Cardiac septum (tissue), 1 donor: ENCODE measurements around the gene DMRT1. TPM values are rescaled to one million over a fixed set of nuclear protein-coding genes. Genes with fewer than 3 reads are reported as not detected.

Experiments used
- DNase-seq: peaks from one replicate; pipeline ENCODE4 v3.0.0-alpha.2; 2020; ENCODE audit warnings: low spot score
- intact Hi-C: fragments of 100-400 bp; cut with DNase I; formaldehyde crosslinking; loops from one replicate; pipeline ENCODE4 v1.14.0; 2022
- long read RNA-seq: library from polyadenylated mRNA; unstranded; transcript quantifications from one replicate; pipeline ENCODE4 v2.0.0, GENCODE V29; 2021
- total RNA-seq: library from RNA; stranded (reverse); fragmentation: NEBNext Ultra II Directional; extraction: Animal tissue kit (Norgen Biotek cat#: 25700); gene quantifications from one replicate; pipeline ENCODE4 v1.2.1, GENCODE V29; 2021
- donor health status: DM: no; HTN: no; CAD: no.

DMRT1 gene
- not detected for total RNA-seq
- long read RNA-seq = 0 reads

DNA sequence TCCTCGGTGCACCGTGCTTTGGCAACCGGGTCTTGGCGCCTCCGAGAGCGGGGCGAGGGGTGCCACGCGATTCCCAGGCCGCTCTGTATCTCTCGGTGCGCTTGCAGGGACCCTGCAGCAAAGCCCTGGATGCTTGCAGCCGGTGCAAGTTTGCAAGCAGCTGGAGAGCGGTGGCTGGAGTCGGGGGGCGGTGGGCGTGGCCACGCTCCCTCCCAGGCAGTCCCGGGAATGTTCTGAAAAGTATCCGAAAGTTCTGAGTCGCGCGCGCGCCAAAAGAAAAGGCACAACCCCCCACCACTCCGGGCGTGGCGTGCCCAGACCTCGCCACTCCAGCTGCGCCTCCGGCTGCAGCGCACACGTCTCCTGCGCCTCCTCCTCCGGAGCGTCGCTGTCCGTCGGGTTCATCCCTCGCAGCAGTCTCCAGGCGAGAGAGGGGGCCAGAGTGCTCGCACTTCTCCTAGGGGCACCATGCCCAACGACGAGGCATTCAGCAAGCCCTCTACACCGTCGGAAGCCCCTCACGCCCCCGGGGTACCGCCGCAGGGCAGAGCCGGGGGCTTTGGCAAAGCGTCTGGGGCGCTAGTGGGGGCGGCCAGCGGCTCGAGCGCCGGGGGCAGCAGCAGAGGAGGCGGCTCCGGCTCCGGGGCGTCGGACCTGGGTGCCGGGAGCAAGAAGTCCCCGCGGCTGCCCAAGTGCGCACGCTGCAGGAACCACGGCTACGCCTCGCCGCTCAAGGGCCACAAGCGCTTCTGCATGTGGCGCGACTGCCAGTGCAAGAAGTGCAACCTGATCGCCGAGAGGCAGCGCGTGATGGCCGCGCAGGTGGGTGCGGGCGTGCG, at the start of gene DMRT1:
DMRT1 (plus strand) TSS at position 327 of the 839 bp plus-strand sequence; CDS start at position 469, 142 bp downstream.
- DNase-seq = no peak
- intact Hi-C loops = no loop called here

DNA sequence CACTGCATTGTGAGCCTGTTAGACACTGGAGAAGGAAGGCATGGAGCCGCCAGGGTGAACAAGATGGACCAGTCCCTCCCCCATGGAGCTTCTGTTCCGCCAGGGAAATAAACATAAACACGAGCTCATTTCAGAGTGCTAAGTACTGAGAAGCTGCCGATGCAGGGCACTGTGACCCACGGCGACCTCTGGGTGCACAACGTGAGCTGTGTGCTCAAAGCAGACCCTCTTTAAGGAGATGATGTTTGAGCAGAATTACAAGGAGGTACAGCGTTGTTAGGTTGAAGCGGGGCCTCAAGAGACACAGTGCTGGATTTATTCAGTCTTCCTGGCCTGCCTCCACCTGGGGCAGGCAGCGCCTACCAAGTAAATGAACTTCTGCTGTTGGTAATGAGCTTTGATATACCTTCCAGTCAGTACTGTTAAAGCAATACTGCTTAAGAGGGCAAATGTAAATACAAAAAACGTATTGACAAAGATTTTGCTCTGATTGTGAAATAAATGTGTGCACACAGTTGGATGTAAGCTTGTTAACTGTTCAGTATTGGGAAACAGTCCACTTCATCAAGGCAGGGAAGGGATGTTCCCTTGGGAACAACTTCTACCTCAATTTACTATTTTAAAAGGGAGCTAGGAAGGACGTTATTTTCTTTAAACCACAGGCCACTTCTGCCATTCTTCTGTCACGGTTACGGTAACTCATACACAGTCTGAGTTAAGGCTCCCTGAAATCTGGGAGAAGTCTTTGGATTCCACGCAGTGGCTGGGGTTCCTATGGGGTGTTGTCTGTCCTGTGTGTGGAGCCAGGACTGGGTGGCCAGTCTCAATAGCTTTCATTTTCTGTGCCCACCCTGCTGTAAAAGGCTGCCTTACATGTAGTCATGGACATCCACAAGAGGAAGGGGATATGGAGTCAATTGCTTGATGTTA, 48.9 kb upstream of the DMRT1 start:
- no peak for DNase-seq
- intact Hi-C loops = no loop called here

DNA sequence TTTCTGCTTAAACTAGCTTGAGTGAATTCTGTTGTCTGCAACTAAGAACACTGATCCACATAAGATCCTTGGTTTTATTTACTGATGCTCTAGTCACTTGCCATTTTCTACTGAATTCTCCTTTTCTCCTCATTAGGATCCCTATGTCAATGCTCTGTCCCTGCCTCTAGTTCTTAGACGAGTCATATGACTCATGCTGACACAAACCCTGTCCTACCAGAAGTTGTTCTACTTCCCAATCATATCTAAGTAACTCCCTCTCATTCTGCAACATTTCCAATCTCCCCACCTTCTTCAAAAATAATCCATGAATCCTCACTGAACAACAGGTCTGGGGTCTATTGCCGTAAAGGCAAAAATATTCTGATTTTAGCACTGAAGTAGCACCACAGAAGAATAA, 47.1 kb upstream of the DMRT1 start:
- intact Hi-C loops = no loop called here

DNA sequence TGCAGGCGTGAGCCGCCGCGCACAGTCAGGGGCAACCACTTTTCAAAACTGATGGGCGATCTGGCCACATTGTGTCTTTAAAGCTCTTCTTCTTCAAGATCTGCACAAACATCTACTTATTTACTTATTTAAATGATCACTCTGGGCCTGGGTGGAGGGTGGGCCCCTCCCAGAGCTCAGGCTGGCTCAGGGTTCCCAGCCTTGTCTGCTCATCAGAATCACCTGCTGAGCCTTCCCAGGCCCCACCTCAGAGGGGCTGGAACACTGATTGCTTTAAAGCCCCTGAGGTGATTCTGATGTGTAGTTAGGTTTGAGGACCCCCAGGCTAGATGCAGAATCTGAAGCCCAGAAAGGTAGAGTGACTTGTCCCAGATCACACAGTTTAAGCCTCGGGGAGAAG, 45.6 kb upstream of the DMRT1 start:
- intact Hi-C loops = no loop called here
- no peak for DNase-seq

More for the DNA sequence above, 47.1 kb upstream of the DMRT1 start:
- DNase-seq = no peak

DNA sequence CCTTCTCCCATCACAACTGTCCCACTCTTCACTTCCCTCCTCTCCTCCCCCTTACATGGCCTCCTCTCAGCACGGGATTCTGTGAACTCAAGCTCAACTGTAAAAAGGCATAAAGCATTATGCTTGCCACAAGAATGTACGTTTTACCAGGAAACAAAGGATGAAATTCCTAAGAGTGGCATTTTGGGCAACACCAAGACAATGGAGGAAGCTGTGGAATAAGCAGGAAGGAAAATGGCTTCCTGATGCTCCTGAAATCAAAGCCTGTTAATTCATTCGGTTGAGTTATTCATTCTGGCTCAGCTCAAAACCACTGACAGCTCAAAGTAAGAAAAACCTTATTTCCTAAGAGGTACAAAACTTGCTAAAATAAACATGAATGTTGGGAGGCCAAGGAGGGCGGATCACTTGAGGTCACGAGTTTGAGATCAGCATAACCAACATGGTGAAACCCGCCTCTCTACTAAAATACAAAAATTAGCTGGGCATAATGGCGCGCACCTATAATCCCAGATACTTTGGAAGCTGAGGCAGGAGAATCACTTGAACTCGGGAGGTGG, 40.8 kb upstream of the DMRT1 start:
- intact Hi-C loops = loop anchor here (10.0 kb wide), 1 partner anchor 416 kb away; no protein-coding TSS in a partner anchor

DNA sequence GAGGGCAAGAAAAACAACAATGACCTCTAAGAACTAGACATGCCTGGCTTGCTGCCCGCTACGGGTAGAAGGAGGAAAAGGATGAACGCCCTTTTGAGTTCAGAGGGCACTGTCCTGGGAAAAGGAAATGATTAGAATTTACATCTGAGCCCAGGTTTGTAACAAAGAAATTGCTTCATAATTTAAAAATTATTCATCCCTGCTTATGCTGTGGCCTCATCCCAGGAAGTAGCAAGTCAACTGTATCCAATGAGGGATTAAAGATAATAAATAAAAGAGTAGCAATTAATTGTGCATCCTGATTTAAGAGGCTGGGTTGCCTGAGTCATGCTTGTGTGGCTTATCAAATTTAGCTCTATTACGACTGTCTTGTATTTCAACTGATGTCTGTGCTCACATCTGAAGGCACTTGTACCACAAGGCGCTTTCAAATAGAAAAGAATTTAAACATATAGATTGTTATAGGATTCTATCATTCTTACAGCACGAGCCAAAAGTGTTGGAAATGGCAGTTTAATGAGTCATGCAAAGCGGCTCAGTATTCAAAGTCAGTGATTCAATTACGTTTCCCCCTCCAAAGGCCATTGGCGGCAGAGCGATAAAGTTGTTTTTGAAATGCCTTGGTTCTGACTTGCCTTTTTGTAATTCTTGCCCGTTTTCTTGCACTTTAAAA, 40.0 kb upstream of the DMRT1 start:
- intact Hi-C loops = loop anchor here (10.0 kb wide), 1 partner anchor 417 kb away; no protein-coding TSS in a partner anchor
- DNase-seq = no peak

More for the DNA sequence above, 40.8 kb upstream of the DMRT1 start:
- no peak for DNase-seq

DNA sequence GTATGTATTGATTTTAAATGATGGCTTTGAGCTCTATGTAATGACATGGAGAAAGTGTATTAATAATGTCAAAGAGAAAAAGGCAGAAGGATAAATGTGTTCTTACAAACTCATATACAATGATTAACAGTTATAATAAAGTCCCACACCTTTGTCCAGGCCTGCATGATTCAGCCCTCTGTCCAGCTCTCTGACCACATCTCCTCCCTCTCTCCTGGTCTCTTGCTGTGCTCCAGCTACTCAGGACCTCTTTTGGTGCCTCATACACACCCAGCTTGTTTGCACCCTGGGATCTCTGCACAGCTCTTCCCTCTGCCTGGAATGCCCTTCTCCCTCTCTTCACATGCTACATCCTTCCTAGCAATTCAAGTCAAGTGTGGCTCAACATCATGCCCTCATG, 37.5 kb upstream of the DMRT1 start:
- intact Hi-C loops = loop anchor here (10.0 kb wide), 1 partner anchor 419 kb away; no protein-coding TSS in a partner anchor
- DNase-seq = no peak

DNA sequence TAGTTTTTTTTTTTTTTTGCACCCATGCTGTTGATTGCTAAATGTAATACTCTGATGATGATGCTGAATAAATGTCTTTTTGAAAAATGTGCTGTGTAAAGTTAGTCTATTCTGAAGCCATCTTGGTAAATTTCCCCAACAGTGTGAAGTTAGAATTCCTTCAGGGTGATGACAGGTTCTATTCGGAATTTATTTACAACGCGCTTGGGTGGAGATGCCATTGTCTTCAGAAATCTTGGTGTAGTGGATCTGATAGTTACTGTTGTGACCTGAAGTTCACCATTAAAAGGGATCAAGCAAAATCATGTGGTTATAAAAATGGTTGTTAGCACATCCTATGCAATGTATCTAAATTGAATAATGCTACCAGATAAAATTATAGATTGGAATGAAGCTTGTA, 36.3 kb upstream of the DMRT1 start:
- DNase-seq = no peak
- intact Hi-C loops = loop anchor here (5.0 to 10.0 kb wide), 2 partner anchors 188 to 420 kb away; no protein-coding TSS in a partner anchor

DNA sequence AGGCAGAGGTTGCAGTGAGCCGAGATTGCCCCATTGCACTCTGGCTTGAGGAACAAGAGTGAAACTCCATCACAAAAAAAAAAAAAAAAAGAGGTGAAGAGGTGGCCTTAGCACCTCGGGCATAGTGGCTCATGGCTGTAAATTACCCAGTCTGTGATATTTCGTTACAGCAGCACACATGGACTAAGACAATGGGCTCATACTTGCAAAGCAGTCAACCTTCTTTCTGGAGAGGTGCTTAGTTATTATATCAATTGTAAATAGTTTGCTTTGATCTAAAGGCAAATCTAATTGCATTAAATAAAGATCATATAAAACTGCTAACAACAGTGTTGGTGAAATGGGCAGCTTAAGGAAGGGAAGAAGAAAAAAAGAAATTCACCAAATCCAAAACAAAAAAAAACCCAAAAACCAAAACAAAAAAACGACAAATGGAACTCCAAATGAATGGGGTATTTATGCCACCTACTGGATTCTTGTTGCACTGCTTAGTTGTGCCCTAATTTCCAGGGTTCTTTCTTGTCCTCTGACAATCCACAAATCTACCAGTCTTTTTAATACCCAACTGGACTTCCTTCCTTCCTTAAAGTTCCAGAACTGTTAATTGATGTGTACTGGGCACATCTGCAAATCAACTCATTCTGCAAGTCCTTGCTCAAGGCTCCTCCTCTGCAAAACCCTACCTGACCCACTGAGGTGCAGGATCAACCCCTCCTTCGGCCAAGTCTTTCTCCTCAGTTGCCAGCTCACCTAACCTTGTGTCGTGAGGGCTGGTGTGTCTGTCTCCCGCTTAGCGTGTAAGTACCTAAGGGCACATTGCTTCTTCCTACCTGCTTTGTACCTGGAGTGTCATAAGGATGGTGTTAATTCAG, 35.0 kb upstream of the DMRT1 start:
- DNase-seq = no peak
- intact Hi-C loops = loop anchor here (5.0 to 10.0 kb wide), 2 partner anchors 189 to 422 kb away; no protein-coding TSS in a partner anchor

DNA sequence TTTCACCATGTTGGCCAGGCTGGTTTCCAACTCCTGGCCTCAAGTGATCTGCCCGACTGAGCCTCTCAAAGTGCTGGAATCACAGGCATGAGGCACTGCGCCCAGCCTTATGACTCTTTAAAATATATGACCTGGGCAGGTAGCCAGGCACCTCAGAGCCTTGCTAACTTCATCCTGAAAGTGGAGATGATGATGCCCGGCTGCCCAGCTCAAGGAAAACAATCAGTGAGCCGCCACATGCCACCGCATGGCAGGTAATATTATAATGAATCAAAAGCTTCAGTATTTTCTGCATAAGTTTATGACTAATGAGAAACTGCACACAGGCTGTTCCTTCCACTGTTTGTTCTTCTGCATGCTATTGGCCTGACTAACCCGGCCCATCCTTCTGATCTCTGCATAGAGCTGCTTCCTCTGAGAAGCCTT, 30.4 kb upstream of the DMRT1 start:
- DNase-seq = no peak
- intact Hi-C loops = no loop called here

DNA sequence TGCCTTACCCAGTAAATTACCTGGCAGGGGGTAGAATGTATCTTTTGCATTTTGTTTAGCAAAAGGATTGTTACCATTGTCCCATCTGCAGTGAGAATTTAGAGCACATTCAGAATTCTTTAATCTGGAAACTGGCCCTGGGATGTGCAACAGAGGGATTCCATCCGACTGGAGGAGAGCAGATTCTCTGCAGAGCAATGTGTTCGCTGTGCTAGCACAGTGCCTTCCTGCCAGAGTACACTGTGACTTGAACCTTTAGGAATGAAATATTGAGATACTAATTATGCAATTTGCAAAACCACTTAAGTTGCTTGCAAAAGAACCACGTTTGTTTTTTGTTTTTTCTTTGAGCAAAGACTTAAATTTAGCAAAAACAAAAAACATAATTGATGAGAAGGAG, 22.5 kb upstream of the DMRT1 start:
- intact Hi-C loops = no loop called here
- DNase-seq = no peak

DNA sequence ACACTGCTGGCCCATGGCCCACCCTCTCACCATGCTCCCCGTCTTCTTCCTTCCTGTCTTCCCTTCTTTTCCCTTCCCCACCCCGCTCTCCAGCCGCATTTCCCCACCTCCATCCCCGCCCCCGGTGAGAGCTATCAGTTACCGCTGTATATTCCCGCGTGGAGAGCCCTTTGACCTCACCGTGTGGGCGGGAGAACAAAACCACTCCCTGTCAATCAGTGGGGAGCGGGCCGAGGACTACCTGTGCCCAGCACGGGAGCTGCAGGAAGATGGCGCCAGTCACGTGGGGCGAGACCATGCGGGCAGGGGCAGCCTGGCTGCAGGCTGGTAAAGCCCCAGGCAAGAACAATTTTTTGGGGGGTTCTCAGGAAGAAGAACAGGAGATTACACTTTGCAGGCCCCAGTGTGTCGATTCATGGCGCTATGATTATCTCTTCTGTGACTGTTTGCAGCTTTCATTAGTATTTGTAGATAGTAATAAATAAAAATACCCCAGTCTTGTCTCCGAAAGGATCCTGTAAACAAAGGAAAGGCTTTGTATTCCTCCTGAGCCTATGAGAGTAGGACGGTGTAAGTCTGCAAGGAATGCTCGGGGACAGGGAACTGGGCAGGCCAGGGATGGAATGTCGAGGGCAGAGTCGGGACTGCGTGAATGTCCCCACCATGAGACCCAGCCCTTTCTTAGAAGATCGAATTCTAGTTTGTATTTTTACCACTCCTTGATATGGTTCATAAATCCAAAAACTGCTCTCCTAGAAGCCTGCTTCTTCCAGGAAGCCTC, 14.8 kb upstream of the DMRT1 start:
- DNase-seq = no peak
- intact Hi-C loops = no loop called here

DNA sequence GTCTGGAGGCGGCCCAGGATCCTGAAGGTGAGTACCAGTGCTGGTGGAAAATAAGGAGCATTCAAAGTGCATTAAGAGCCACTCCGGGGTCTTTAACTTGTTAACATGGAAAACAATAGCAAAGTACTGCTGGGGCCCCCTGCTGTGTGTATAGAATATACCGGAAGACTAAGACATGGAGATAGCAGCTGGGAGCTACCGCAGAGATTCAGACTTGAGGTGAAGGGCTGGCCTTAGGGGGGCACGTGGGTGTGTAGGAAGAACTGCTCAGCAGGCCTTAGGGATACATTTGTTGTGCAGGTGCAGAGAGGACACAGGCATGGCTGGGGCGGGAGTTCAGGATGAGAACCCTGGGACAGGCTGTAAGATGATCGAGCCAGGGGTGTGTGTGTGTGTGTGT, 1.2 kb upstream of the DMRT1 start:
- intact Hi-C loops = no loop called here
- DNase-seq = no peak

DNA sequence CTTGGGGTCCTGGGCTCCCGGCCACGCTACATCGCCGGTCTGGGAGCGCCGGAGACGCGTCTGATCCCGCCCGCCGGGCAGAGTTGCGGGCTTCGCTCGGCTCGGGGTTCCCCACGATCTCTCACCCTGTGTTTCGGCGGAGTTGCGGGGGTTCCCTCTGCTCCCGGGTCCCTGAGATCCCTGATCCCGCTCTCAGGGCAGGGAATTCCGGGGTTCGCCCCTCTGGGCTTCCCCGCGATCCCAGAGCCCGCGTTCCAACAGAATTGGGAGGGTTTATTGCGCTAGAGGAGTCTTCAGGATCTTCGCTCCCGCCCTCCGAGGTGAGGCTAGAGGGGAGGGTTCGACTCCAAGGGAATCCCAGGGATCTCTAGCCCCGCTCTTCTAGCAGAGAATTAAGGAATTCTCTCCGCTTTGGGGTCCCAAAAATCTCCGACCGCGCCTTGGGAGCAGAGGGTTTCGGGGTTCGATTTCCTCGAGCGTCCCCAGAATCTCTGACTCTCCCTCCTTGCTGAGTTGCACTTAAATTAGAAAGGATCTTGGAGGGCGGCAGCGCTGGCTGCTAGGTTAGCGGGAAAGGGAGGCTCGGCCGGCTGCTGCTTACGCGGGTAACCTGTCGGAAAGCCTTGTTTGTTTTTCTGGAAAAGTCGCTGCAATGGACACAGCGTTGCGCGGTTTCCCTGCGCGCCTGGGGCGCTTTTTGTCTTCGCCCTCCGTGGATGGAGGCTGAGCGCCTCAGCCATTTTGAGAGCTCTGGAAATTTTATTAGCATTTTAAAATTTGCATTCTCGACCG, 1.3 kb downstream of the DMRT1 start:
- no peak for DNase-seq
- intact Hi-C loops = no loop called here

DNA sequence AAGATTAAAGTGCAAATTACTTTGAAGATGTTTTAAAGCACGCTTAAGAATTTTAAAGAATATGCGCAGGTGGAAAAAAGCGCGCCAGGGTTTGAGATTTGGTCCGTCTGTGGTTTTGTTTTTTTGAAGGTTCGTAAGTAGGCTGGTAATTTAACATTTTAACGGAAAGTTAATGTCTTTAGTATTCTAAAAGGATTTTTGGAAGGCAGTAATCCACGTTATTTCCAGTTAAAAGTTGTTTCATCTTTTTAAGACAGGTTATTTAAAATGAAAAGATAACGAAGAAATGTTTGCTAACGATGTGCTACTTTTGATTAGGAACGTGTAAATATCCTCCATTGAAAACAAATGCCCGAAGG, 1.9 kb downstream of the DMRT1 start:
- intact Hi-C loops = no loop called here
- DNase-seq = no peak

DNA sequence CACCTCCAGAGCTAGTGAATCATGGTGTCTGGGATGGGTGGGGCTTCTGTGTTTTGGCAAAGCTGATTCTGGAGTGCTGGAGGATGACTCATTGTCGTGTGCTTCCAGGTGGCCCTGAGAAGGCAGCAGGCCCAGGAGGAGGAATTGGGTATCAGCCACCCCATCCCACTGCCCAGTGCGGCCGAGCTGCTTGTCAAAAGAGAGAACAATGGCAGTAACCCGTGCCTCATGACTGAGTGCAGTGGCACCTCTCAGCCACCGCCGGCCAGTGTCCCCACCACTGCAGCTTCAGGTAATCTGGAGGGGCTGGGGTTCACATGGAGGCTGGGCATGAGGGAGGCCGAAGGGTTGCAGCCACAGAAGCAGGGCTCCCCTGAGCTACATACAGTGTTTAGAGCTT, 5.4 kb downstream of the DMRT1 start:
- DNase-seq = no peak
- intact Hi-C loops = no loop called here

DNA sequence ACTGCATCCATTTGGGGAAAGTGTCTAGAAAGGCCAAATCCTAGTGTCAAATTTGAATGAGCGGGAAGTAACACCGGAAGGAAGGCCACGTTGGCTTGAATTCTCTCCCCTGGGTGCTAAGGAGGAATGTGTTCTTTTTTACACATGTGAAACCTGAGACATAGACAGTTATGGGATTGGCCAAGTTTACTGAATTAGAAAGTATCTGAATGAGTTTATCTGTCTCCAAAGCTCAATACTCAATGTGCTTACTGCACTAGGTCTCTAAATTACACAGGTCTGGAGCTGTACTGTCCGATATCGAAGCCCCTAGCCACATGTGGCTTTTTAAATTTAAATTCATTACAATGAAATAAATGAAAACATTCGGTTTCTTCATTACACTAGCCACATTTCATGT, 6.0 kb downstream of the DMRT1 start:
- DNase-seq = no peak

More for the DNA sequence above, 6.0 kb downstream of the DMRT1 start:
- intact Hi-C loops = no loop called here
